ENCODE data around the gene MAST4.

The MAST4 gene

DNA sequence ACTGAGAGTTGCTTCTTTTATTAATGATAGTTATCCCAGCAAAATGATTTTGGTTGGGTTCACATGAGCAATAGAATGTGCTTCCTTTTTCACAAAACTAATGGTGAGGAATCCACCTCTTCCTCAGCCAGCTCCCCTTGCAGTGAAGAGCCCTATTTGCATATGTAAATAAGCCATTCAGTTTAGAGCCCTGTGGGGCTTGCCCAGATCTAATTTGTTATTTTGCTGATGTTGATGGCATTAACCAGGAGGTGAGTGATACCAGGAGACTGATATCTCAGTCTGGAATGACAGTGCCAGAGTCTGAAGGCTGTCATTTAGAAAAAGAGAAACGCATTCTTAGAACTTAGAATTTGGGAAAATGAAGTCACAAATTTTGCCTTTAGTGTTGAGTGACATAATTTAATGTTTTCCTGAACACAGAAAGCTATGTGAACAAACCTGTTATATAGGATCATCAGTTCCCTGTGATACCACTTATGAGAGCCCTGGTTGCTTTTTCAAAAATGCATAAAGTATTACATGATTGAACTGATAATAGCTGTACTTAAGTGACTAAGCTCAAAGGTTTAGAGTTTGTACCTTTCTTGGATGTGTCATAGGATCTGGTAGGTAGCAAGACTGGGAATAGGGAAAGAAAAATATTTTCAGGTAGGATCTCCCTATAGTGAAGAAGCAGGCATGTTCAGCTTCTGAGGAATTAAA, 271.6 kb downstream of the MAST4 start:
- no peak overlapping the region for H3K4me3 ChIP-seq (ENCODE audit: low read length)

DNA sequence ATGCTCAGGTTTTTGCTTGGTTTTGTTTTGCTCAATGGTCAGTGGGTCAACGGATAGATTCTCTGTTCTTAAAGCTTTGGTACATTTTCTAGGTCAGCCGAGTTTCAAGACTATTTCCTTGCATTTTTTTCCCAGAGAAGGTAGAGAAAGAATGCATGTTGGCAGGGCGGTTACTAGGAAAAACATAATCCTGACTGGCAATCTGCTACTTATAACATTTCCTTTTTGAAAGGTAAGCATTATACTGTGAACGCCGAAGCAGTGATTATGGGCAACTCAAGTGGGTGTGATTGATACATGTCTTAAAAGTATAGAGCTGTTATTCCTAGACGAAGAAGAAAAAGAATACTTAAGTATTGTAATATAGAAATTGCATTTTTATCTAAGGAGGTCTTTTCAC, 273.2 kb downstream of the MAST4 start:
- no peak for TF ChIP-seq ZNF274 (IDR thresholded peaks at IDR 0.05; ENCODE audit: low read depth, low read length)
- H3K4me3 ChIP-seq (ENCODE audit: low read length): no peak overlapping the region

More for the DNA sequence above, 271.6 kb downstream of the MAST4 start:
- TF ChIP-seq ZNF274 (IDR thresholded peaks at IDR 0.05; ENCODE audit: low read depth, low read length): no peak

DNA sequence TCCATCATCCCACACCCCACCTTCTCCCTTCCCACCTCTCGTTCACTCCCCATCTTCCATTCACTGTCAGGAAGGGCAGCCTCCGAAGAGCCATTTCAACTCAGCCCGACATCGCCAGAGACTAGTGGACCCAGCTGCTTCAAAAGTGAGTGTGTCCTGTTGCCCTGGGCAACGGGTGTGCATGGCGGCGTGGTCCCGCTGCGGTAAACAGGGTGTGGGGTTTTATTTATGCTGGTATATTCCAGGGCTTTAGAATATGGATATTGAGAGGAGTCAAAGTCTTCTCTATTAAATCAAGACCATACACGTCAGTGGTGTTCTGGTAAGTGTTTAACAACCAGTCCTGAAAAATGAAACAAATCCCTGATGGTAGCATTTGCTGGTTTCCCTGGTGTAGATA, 274.5 kb downstream of the MAST4 start:
- H3K4me3 ChIP-seq (ENCODE audit: low read length): no peak overlapping the region
- no peak for TF ChIP-seq ZNF274 (IDR thresholded peaks at IDR 0.05; ENCODE audit: low read depth, low read length)

- no peak overlapping the region for H3K4me3 ChIP-seq (ENCODE audit: low read length)
- TF ChIP-seq ZNF274 (IDR thresholded peaks at IDR 0.05; ENCODE audit: low read depth, low read length): no peak
Observed at GRCh38 chr5:66871651-66872050, 275.5 kb downstream of the MAST4 start.

GRCh38 chr5:66872736-66873331, 276.6 kb downstream of the MAST4 start:
- no peak overlapping the region for H3K4me3 ChIP-seq (ENCODE audit: low read length)
- no peak for TF ChIP-seq ZNF274 (IDR thresholded peaks at IDR 0.05; ENCODE audit: low read depth, low read length)

GRCh38 chr5:66874004-66874403, 277.8 kb downstream of the MAST4 start:
- no peak overlapping the region for H3K4me3 ChIP-seq (ENCODE audit: low read length)
- TF ChIP-seq ZNF274 (IDR thresholded peaks at IDR 0.05; ENCODE audit: low read depth, low read length): no peak

GRCh38 chr5:66875315-66875714, 279.1 kb downstream of the MAST4 start:
- no peak overlapping the region for H3K4me3 ChIP-seq (ENCODE audit: low read length)
- no peak for TF ChIP-seq ZNF274 (IDR thresholded peaks at IDR 0.05; ENCODE audit: low read depth, low read length)

- TF ChIP-seq ZNF274 (IDR thresholded peaks at IDR 0.05; ENCODE audit: low read depth, low read length): no peak
- H3K4me3 ChIP-seq (ENCODE audit: low read length): no peak overlapping the region
Observed at GRCh38 chr5:66876266-66876807, 280.1 kb downstream of the MAST4 start.

GRCh38 chr5:66877843-66878242, 281.6 kb downstream of the MAST4 start:
- no peak for TF ChIP-seq ZNF274 (IDR thresholded peaks at IDR 0.05; ENCODE audit: low read depth, low read length)
- no peak overlapping the region for H3K4me3 ChIP-seq (ENCODE audit: low read length)

- no peak overlapping the region for H3K4me3 ChIP-seq (ENCODE audit: low read length)
- no peak for TF ChIP-seq ZNF274 (IDR thresholded peaks at IDR 0.05; ENCODE audit: low read depth, low read length)
Observed at GRCh38 chr5:66880401-66880800, 284.2 kb downstream of the MAST4 start.

DNA sequence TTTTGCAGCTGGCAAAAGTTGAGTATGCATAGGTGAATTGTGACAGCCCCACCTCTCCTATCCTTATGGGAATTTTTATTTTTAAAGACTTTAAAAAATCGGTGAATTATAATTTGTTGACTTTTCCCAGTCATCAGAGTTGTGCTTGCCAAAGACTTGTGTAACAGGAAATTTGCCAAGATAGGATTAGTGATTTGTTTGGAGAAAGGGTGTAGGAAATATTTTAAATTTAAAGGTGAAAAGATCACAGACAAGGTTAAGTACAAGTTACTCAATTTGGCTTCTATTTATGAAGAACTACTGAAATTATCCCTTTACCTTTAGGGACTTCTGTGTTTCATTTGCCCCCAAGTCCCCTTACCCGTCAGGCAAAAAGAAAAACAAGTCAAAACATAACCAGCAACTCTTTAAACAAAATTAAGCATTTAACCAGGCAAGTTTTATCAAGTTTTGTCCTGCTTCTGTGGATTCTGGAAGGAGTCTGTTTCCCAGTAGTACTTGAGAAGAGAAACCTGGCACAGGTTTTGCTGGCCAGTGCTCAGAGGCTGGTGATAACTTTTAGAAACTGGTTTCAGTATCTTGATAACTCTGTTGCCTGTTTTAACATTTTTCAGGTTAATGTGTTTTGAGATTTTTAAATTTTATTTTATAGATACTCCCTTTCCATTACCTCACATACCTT, 285.4 kb downstream of the MAST4 start:
- no peak for TF ChIP-seq ZNF274 (IDR thresholded peaks at IDR 0.05; ENCODE audit: low read depth, low read length)
- no peak overlapping the region for H3K4me3 ChIP-seq (ENCODE audit: low read length)

- H3K4me3 ChIP-seq (ENCODE audit: low read length): no peak overlapping the region
- TF ChIP-seq ZNF274 (IDR thresholded peaks at IDR 0.05; ENCODE audit: low read depth, low read length): no peak
Observed at GRCh38 chr5:66882606-66883227, 286.5 kb downstream of the MAST4 start.

GRCh38 chr5:66884564-66885243, 288.5 kb downstream of the MAST4 start:
- H3K4me3 ChIP-seq (ENCODE audit: low read length): no peak overlapping the region
- TF ChIP-seq ZNF274 (IDR thresholded peaks at IDR 0.05; ENCODE audit: low read depth, low read length): no peak

DNA sequence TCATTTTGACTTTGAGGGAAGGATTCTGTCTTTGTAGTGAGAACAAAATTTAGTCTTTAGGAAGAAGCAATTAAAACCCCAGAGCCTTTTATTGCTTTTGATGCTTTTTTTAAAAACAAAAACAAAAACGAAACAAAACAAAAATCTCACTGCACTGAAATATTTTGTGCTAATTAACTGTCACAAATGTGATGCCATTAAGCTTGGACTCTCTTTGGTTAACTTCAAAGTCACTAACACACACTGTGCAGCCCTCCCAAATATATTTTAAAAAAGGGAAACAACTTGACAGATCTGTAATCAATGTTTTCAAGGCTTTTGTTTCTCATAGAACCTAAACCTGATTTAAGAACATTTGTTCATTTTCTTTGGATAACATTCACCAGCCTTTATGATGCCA, 290.7 kb downstream of the MAST4 start:
- TF ChIP-seq ZNF274 (IDR thresholded peaks at IDR 0.05; ENCODE audit: low read depth, low read length): no peak
- H3K4me3 ChIP-seq (ENCODE audit: low read length): no peak overlapping the region
